ENCODE measurements around the gene PPP1R16B.
"Not testable (repeated sequence)": the region's sequence is repeated elsewhere in the genome, so short reads cannot be mapped to it uniquely, and the experiment has no call there.

DNA sequence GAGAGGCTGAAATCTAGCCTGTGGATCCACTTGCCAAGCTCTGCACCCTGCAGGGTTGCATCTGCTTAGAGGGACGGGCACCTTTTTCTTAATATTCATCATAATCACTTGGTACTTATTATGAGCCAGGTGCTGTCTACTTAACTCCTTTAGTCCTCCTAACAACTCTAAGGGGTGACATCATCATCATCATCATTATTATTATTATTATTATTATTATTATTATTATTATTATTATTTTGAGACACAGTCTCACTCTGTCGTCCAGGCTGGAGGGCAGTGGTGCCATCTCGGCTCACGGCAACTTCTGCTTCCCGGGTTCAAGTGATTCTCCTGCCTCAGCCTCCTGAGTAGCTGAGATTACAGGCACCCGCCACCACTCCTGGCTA is 8.1 kb downstream of the PPP1R16B start:
- not testable (repeated sequence) for TF ChIP-seq CTCF (IDR thresholded peaks at IDR 0.05; ENCODE audit: poor library complexity); EZH2phosphoT487 (IDR thresholded peaks at IDR 0.05; ENCODE audit: low read depth, severe bottlenecking, unreplicated experiment)
